ENCODE data around the gene MTREX.
"Not testable (repeated sequence)": the region's sequence is repeated elsewhere in the genome, so short reads cannot be mapped to it uniquely, and the experiment has no call there.

The MTREX gene

GRCh38 chr5:55306641-55307382 is 977 bp upstream of the MTREX start:
- no peaks in the 10 kb centered on the region for H3K36me3 ChIP-seq (ENCODE audit: control insufficient read depth, low read depth, low read length)
- peak overlapping the region; percentile 97 for H3K9ac ChIP-seq (ENCODE audit: low read length)
- H3K9me3 ChIP-seq (ENCODE audit: control insufficient read depth, low read depth, low read length) = no peaks in the 10 kb centered on the region
- H3K27ac ChIP-seq (ENCODE audit: low read length) = no peak overlapping the region
- H3K27me3 ChIP-seq (ENCODE audit: control insufficient read depth, insufficient read depth, low read length) = no peaks in the 10 kb centered on the region
- H3K4me1 ChIP-seq (ENCODE audit: control insufficient read depth, low read depth, low read length) = peaks cover 3% of the 10 kb centered on the region
- H3K4me3 ChIP-seq (ENCODE audit: low read length) = peak overlapping the region; percentile 91

DNA sequence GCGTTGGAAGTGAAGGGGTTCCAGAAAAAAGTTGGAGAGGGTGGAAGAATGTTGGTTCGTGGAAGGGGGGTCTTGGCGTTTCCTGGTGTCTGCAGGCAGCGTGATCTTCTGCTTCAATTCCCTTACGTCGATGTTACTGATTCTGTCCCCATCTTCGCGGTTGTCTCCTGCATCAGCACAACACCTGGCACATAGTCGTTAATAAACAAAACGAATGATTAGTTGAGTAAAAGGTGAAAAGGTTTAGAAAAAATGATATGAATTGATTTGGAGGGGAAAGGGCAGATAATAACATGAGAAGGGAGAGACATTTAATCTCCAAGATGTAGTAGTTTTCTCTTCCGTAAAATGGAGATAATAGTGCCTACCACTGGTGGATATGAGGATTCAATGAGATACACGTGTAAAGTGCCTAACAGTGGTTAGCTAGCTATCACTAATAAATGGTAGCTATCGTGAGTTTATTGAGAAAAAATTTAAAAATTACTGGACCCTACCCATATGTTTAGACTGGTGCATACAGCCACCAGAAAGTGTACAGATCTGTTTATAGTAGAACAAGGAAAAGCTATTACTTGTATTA is 556 bp downstream of the MTREX start:
- no peaks in the 10 kb centered on the region for H3K27me3 ChIP-seq (ENCODE audit: control insufficient read depth, insufficient read depth, low read length)
- peaks cover 3% of the 10 kb centered on the region for H3K4me1 ChIP-seq (ENCODE audit: control insufficient read depth, low read depth, low read length)
- H3K36me3 ChIP-seq (ENCODE audit: control insufficient read depth, low read depth, low read length) = no peaks in the 10 kb centered on the region
- H3K9me3 ChIP-seq (ENCODE audit: control insufficient read depth, low read depth, low read length) = no peaks in the 10 kb centered on the region
- peak overlapping the region; percentile 91 for H3K4me3 ChIP-seq (ENCODE audit: low read length)
- peak overlapping the region; percentile 97 for H3K9ac ChIP-seq (ENCODE audit: low read length)
- H3K27ac ChIP-seq (ENCODE audit: low read length) = peak overlapping the region; percentile 90

GRCh38 chr5:55313870-55314617 is 6.3 kb downstream of the MTREX start:
- Histone ChIP-seq H3K9ac (ENCODE audit: low read length) (no peak overlapping the region), H3K4me1 (ENCODE audit: control insufficient read depth, low read depth, low read length) (peaks cover 3% of the 10 kb centered on the region), H3K27me3 (ENCODE audit: control insufficient read depth, insufficient read depth, low read length) (no peaks in the 10 kb centered on the region), H3K27ac (ENCODE audit: low read length) (no peak overlapping the region), H3K4me3 (ENCODE audit: low read length) (no peak overlapping the region), H3K36me3 (ENCODE audit: control insufficient read depth, low read depth, low read length) (no peaks in the 10 kb centered on the region), H3K9me3 (ENCODE audit: control insufficient read depth, low read depth, low read length) (no peaks in the 10 kb centered on the region)

DNA sequence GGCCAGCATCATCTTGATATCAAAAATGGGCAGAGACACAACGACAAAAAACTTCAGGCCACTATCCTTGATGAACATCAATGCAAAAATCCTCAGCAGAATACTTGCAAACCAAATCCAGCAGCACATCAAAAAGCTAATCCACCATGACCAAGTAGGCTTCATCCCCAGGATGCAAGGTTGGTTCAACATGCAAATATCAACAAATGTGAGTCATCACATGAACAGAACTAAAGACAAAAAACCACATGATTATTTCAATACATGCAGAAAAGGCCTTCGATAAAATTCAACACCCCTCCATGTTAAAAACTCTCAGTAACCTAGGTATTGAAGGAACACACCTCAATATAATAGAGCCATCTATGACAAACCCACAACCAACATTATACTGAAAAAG is 8.5 kb downstream of the MTREX start:
- no peaks in the 10 kb centered on the region for H3K36me3 ChIP-seq (ENCODE audit: control insufficient read depth, low read depth, low read length)
- no peaks in the 10 kb centered on the region for H3K27me3 ChIP-seq (ENCODE audit: control insufficient read depth, insufficient read depth, low read length)
- H3K4me1 ChIP-seq (ENCODE audit: control insufficient read depth, low read depth, low read length) = no peaks in the 10 kb centered on the region
- no peak overlapping the region for H3K4me3 ChIP-seq (ENCODE audit: low read length)
- H3K9ac ChIP-seq (ENCODE audit: low read length) = no peak overlapping the region
- H3K9me3 ChIP-seq (ENCODE audit: control insufficient read depth, low read depth, low read length) = no peaks in the 10 kb centered on the region
- H3K27ac ChIP-seq (ENCODE audit: low read length) = no peak overlapping the region

DNA sequence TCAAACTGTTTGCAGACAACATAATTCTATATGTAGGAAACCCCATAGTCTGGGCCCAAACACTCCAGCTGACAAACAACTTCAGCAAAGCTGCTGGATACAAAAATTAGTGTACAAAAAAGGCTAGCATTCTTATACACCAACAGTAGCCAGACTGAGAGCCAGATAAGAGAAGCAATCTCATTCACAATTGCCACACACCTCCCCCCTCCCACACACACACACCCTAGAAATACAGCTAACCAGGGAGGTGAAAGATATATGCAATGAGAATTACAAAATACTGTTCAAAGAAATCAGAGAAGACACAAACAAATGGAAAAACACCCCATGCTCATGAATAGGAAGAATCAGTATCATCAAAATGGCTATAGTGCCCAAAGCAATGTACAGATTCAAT is 9.0 kb downstream of the MTREX start:
- Histone ChIP-seq H3K9me3 (ENCODE audit: control insufficient read depth, low read depth, low read length) (no peaks in the 10 kb centered on the region), H3K4me1 (ENCODE audit: control insufficient read depth, low read depth, low read length) (no peaks in the 10 kb centered on the region), H3K9ac (ENCODE audit: low read length) (no peak overlapping the region), H3K4me3 (ENCODE audit: low read length) (no peak overlapping the region), H3K27ac (ENCODE audit: low read length) (no peak overlapping the region), H3K36me3 (ENCODE audit: control insufficient read depth, low read depth, low read length) (no peaks in the 10 kb centered on the region), H3K27me3 (ENCODE audit: control insufficient read depth, insufficient read depth, low read length) (no peaks in the 10 kb centered on the region)

- not testable (repeated sequence) for H3K4me1 ChIP-seq (ENCODE audit: control insufficient read depth, low read depth, low read length); H3K9ac ChIP-seq (ENCODE audit: low read length); H3K27ac ChIP-seq (ENCODE audit: low read length); H3K9me3 ChIP-seq (ENCODE audit: control insufficient read depth, low read depth, low read length); H3K27me3 ChIP-seq (ENCODE audit: control insufficient read depth, insufficient read depth, low read length); H3K4me3 ChIP-seq (ENCODE audit: low read length); H3K36me3 ChIP-seq (ENCODE audit: control insufficient read depth, low read depth, low read length)
Measured at GRCh38 chr5:55318237-55318636, 10.4 kb downstream of the MTREX start.

DNA sequence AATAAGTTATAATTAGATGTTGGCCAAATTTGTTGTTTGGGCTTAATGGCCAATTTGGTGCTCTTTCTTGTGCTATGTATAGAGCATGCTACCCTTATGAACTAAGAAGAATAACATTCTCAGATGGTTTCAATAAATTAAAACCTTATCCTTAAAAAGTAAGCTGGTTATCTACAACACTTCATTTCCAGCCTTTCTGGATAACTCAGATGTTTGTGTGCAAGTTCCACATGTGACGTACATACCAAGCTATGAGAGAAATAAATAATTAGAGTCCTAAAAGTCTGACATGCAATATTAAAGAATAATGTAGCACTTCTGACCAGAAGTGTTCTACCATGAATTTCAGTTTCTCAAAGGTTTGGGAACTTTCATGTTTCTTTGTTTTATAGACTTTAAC is 11.7 kb downstream of the MTREX start:
- Histone ChIP-seq H3K27me3 (ENCODE audit: control insufficient read depth, insufficient read depth, low read length) (no peaks in the 10 kb centered on the region), H3K9me3 (ENCODE audit: control insufficient read depth, low read depth, low read length) (no peaks in the 10 kb centered on the region), H3K4me1 (ENCODE audit: control insufficient read depth, low read depth, low read length) (no peaks in the 10 kb centered on the region), H3K4me3 (ENCODE audit: low read length) (no peak overlapping the region), H3K27ac (ENCODE audit: low read length) (no peak overlapping the region), H3K36me3 (ENCODE audit: control insufficient read depth, low read depth, low read length) (peaks cover 9% of the 10 kb centered on the region), H3K9ac (ENCODE audit: low read length) (no peak overlapping the region)

- no peak overlapping the region for H3K27ac ChIP-seq (ENCODE audit: low read length)
- no peak overlapping the region for H3K4me3 ChIP-seq (ENCODE audit: low read length)
- peaks cover 10% of the 10 kb centered on the region for H3K36me3 ChIP-seq (ENCODE audit: control insufficient read depth, low read depth, low read length)
- H3K27me3 ChIP-seq (ENCODE audit: control insufficient read depth, insufficient read depth, low read length) = no peaks in the 10 kb centered on the region
- no peaks in the 10 kb centered on the region for H3K4me1 ChIP-seq (ENCODE audit: control insufficient read depth, low read depth, low read length)
- H3K9me3 ChIP-seq (ENCODE audit: control insufficient read depth, low read depth, low read length) = no peaks in the 10 kb centered on the region
- no peak overlapping the region for H3K9ac ChIP-seq (ENCODE audit: low read length)
Measured at GRCh38 chr5:55320571-55320970, 12.8 kb downstream of the MTREX start.

DNA sequence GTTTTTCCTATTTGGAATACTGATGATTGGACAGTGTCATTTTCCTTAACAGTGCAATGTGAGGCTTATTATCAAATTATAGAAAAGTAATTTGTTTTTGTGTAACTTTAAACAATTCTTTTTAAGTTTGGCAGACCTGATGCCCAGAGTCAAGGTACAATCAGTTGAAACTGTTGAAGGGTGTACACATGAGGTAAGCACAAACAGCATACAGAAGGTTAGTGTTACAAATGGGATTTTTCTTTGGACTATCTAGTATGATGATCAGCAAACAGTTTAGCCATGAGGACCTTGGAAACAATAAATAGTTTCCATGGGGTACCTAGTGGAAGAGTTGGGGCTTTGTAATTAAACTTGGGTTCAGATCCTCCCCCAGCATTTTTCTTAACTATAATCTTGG is 16.2 kb downstream of the MTREX start:
- peaks cover 30% of the 10 kb centered on the region for H3K36me3 ChIP-seq (ENCODE audit: control insufficient read depth, low read depth, low read length)
- H3K27ac ChIP-seq (ENCODE audit: low read length) = no peak overlapping the region

GRCh38 chr5:55324815-55325418 is 17.1 kb downstream of the MTREX start:
- H3K9me3 ChIP-seq (ENCODE audit: control insufficient read depth, low read depth, low read length) = no peaks in the 10 kb centered on the region
- H3K27me3 ChIP-seq (ENCODE audit: control insufficient read depth, insufficient read depth, low read length) = no peaks in the 10 kb centered on the region
- H3K36me3 ChIP-seq (ENCODE audit: control insufficient read depth, low read depth, low read length) = peaks cover 39% of the 10 kb centered on the region

More for the DNA sequence above, 16.2 kb downstream of the MTREX start:
- no peaks in the 10 kb centered on the region for H3K27me3 ChIP-seq (ENCODE audit: control insufficient read depth, insufficient read depth, low read length)
- H3K9ac ChIP-seq (ENCODE audit: low read length) = no peak overlapping the region
- H3K4me3 ChIP-seq (ENCODE audit: low read length) = no peak overlapping the region
- no peaks in the 10 kb centered on the region for H3K9me3 ChIP-seq (ENCODE audit: control insufficient read depth, low read depth, low read length)
- no peaks in the 10 kb centered on the region for H3K4me1 ChIP-seq (ENCODE audit: control insufficient read depth, low read depth, low read length)

DNA sequence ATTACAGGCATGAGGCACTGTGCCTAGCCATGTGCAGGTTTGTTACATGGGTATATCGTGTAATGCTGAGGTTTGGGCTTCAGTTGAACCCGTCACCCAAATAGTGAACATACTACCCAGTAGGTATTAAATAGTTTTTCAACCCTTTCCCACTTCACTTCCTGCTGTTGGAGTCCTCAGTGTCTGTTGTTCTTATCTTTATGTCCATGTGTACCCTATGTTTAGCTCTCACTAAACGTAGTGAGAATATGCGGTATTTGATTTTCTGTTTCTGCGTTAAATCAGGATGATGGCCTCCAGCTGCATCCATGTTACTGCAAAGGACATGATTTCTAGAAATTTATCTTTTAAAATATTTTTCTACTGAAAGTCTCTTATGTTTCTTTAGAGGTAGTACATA is 17.8 kb downstream of the MTREX start:
- Histone ChIP-seq H3K36me3 (ENCODE audit: control insufficient read depth, low read depth, low read length) (peaks cover 41% of the 10 kb centered on the region), H3K9me3 (ENCODE audit: control insufficient read depth, low read depth, low read length) (no peaks in the 10 kb centered on the region), H3K27ac (ENCODE audit: low read length) (no peak overlapping the region), H3K4me1 (ENCODE audit: control insufficient read depth, low read depth, low read length) (no peaks in the 10 kb centered on the region), H3K4me3 (ENCODE audit: low read length) (no peak overlapping the region), H3K9ac (ENCODE audit: low read length) (no peak overlapping the region), H3K27me3 (ENCODE audit: control insufficient read depth, insufficient read depth, low read length) (no peaks in the 10 kb centered on the region)

More at GRCh38 chr5:55324815-55325418, 17.1 kb downstream of the MTREX start:
- no peak overlapping the region for H3K4me3 ChIP-seq (ENCODE audit: low read length)
- no peaks in the 10 kb centered on the region for H3K4me1 ChIP-seq (ENCODE audit: control insufficient read depth, low read depth, low read length)
- H3K27ac ChIP-seq (ENCODE audit: low read length) = no peak overlapping the region
- no peak overlapping the region for H3K9ac ChIP-seq (ENCODE audit: low read length)
